NCI-H146 (cell line): ENCODE results near the gene FGD4.
A peak's percentile ranks its signal among the peaks of the same experiment; 100 is the strongest.
"Not testable (repeated sequence)": the region's sequence is repeated elsewhere in the genome, so short reads cannot be mapped to it uniquely, and the experiment has no call there.

Experiments
- DNase-seq: peaks from one replicate; lab custom pipeline; 2025; lab: John Stamatoyannopoulos, UW

FGD4 gene

GRCh38 chr12:32522331-32523221 lies 123.2 kb downstream of the FGD4 start:
- no peak for DNase-seq

GRCh38 chr12:32525802-32526201 lies 126.4 kb downstream of the FGD4 start:
- DNase-seq = not testable (repeated sequence)

DNA sequence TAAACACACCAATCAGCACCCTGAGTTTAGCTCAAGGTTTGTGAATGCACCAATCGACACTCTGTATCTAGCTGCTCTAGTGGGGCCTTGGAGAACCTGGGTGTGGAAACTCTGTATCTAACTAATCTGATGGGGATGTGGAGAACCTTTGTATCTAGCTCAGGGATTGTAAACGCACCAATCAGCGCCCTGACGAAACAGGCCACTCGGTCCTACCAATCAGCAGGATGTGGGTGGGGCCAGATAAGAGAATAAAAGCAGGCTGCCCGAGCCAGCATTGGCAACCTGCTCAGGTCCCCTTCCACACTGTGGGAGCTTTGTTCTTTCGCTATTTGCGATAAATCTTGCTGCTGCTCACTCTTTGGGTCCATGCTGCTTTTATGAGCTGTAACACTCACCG lies 127.0 kb downstream of the FGD4 start:
- DNase-seq = not testable (repeated sequence)

GRCh38 chr12:32532422-32532821 lies 133.1 kb downstream of the FGD4 start:
- DNase-seq = no peak

GRCh38 chr12:32532951-32533350 lies 133.6 kb downstream of the FGD4 start:
- DNase-seq = peak; percentile 46

- not testable (repeated sequence) for DNase-seq
These were observed 134.1 kb downstream of the FGD4 start for GRCh38 chr12:32533506-32533905.

DNA sequence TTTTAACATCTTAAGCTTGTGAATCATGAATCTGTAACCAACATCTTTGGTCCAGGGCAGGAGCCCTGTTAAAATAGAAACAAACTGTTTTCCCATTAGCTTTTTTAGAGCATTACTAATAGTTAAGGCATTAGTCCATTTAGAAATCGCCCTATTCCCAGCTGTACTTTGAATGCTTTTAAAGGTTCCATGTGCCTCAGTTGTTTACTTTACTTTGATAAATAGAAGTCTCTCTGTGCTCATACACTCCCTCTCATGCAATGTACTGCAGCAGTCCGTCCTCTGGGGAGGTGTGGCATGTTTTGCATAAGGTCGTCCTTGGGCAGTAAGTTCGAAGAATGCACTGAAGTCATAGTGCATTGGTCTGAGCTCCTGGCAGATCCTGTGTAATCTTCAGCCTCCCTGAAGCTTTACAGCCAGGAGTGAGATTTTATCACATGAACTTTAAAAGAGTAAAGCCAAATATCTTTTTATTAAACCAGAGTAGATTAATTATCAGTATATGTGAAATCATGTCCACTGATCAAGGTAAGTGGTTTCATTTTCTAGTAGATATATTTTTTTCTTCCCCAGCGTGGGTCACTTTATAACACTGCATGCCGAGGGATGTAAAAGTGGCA lies 134.7 kb downstream of the FGD4 start:
- peak; percentile 8 for DNase-seq

DNA sequence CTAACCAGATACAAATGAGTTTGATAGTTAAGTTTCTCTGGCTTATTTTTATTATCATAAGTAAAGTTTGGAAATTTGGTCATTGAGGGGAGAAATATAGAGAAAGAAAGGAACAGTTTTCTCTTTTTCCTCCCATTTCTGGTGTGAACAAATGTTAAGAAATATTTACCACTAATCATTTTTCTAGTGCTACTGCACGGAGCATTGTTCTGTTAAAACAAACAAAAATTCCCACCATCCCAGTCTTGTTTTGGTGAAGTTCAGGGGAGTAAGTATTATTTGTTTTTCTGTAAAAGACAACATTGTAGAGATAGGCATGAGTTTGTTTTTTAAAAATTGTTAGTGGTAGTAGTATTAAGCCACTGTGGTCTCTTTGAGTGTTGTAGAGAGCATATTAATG lies 135.3 kb downstream of the FGD4 start:
- DNase-seq = no peak

GRCh38 chr12:32535288-32535999 lies 136.1 kb downstream of the FGD4 start:
- peak; percentile 55 for DNase-seq

GRCh38 chr12:32536000-32536345 lies 136.6 kb downstream of the FGD4 start:
- no peak for DNase-seq

DNA sequence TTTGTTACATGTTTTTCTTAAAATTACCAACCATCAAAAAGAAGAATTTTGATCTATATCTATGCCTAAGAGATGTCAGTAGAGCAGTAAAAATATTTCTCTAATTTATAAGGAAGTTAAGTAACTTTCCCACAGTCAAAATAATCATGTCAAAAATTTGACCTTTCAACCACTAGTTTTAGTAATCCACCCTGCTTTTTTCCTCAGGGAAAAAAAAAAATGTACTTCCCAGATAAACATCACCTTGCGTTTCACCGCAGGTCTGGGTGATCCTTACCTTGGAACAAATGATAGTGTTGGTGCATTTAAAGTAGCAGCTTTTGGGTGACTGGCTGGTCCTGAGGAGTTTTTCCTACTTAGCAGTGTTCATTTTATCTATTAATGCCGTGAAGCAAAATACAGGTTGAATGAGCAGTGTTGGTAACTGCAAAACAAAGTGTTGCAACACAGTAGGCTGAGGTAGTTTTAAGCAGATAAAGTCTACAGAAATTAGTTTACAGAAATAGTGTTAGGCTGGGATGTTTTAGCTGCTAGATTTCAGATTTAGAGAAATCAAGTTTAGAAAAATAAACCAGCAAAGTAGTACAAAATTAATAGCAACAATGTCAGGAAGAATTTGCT lies 142.5 kb downstream of the FGD4 start:
- no peak for DNase-seq

- no peak for DNase-seq
These were observed 143.3 kb downstream of the FGD4 start for GRCh38 chr12:32542428-32543229.

DNA sequence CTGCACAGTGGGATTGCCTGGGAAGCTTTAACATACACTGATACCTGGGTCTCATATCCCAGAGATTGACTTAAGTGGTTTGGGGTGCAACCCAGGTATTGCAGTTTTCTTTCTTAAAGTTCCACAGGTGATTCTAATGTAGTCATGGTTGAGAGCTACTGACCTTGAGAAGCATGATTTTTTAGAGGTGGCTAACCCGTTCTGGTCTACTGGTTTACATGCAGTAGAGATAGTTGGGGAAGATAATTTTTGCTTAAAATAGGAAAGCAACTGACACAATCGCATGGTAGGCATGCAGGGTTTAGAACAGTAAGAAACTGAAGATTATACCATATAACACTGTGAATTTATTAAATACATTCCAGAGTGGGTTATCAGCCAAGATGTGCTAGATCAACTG lies 145.5 kb downstream of the FGD4 start:
- no peak for DNase-seq

DNA sequence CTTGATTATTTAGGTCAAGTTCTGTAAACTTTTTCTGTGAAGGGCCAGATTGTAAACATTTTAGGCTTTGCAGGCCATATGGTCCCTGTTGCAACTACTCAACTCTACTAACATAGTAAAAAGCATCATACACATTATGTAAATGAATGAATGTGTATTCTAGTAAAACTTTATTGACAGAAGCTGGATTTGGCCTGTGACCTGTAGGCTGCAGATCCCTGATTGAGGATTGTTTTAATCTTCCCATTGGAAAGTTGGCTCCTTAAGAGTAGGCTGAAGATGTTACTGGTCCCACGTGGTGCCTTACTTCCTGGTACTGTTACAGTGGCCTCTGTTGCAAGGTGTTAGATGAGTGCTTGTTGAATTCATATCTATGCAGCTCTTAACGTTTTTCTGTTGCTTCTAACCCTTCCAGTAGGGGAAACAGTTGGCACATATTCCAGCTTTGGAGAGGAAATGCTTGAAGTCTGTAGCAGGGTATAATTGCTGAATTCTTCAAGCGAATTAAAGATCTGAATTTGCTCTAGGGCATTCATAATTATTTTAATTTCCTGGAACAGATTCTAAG lies 146.1 kb downstream of the FGD4 start:
- no peak for DNase-seq

- no peak for DNase-seq
These were observed 146.9 kb downstream of the FGD4 start for GRCh38 chr12:32546272-32546671.

GRCh38 chr12:32548691-32549281 lies 149.4 kb downstream of the FGD4 start:
- DNase-seq = no peak

DNA sequence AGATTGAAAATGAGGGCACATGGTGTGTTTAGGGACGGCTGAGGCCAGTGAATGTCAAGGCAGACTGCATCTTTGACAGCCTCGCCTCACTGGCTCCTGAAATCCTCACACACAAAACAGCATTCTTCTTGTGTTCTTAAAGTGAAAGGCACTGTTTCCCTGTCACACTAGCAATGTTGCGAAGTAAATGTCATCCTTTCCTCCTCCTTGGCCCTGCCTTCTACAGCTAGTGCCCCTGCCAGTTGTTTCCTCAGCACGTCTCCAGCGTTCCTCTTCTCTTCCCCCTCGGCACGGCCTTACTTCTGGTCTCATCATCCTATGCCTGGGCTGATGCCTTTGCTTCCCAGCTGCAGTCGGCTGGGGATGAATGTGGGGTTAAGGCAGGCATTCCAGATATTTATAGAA lies 150.3 kb downstream of the FGD4 start:
- no peak for DNase-seq

- no peak for DNase-seq
These were observed 151.7 kb downstream of the FGD4 start for GRCh38 chr12:32551058-32551457.

DNA sequence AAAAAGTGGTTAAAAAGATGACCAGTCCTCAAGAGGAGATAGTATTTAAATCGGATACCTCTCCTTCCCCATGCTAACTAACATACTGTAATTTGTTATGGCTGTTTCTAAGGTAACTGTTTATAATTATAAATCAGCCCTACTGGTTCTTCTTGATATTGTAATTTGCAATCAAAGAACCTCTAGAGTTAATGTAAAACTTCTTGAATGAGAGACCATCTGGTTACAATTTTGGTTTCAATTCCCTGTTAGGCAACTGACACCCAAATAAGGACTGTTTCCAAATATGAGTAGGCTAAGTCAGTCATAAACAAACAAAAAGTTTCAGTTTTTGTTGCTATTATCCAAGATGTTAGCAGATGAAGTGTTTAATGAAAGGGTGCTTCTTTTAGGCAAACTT lies 159.5 kb downstream of the FGD4 start:
- DNase-seq = no peak

- DNase-seq = no peak
These were observed 160.1 kb downstream of the FGD4 start for GRCh38 chr12:32559434-32559833.

GRCh38 chr12:32560520-32560919 lies 161.2 kb downstream of the FGD4 start:
- DNase-seq = no peak
